Measurements from ENCODE around the gene ZNF541. TPM values are rescaled to one million over a fixed set of nuclear protein-coding genes. Genes with fewer than 3 reads are reported as not detected.

Gene ZNF541
- total RNA-seq, 2 experiments from 2014 or later = 0.11 to 0.14 TPM

Other genes starting within 250 kb of the ZNF541 start
- gene C5AR2, start 241.0 kb downstream of the ZNF541 start, total RNA-seq = not detected
- gene DHX34, start 223.8 kb downstream of the ZNF541 start, total RNA-seq = 10 to 100 TPM; 15.4 to 17.9 TPM
- under 1 TPM in 1 of 2 experiments, not detected in 1; 0.28 TPM for gene MEIS3, start 153.6 kb downstream of the ZNF541 start, total RNA-seq
- under 1 TPM; 0.11 to 0.23 TPM for gene SLC8A2, start 101.3 kb downstream of the ZNF541 start, total RNA-seq
- gene KPTN, start 88.9 kb downstream of the ZNF541 start, total RNA-seq = 10 to 100 TPM in 1 of 2 experiments, 1 to 10 TPM in 1; 9.7 to 10.5 TPM
- 10 to 100 TPM; 54.2 to 68.8 TPM for gene NAPA, start 58.1 kb downstream of the ZNF541 start, total RNA-seq
- gene BICRA, start 36.0 kb upstream of the ZNF541 start, total RNA-seq = 10 to 100 TPM in 1 of 2 experiments, 1 to 10 TPM in 1; 9.8 to 13.3 TPM
- gene EHD2, start 140.3 kb upstream of the ZNF541 start, total RNA-seq = 1 to 10 TPM; 1.6 to 2.5 TPM
- 100 to 1,000 TPM; 317 to 374 TPM for gene NOP53, start 172.4 kb upstream of the ZNF541 start, total RNA-seq
- 100 to 1,000 TPM; 150 to 178 TPM for gene SELENOW, start 205.6 kb upstream of the ZNF541 start, total RNA-seq
- gene TPRX1, start 231.4 kb upstream of the ZNF541 start, total RNA-seq = not detected
- gene CRX, start 248.8 kb upstream of the ZNF541 start, total RNA-seq = not detected